SK-N-MC (cell line): Measurements from ENCODE around the gene TMEM184B.

Experiments
- DNase-seq: peaks from one replicate; pipeline ENCODE4 v3.0.0-alpha.2; 2011; ENCODE audit warnings: low read depth, low spot score
- H3K27ac ChIP-seq: fragments of 200-600 bp; sonication (generic); 2 replicates; pipeline ENCODE4 v1.5.1; 2016; ENCODE audit warnings: mixed run types
- H3K36me3 ChIP-seq: fragments of 200-600 bp; sonication (generic); 2 replicates; pipeline ENCODE4 v1.6.1; 2017; ENCODE audit warnings: antibody characterized with exemption, low read length, mixed read lengths; ENCODE audit not compliant: insufficient read depth
- H3K4me3 ChIP-seq: fragments of 200-600 bp; sonication (generic); 2 replicates; pipeline ENCODE4 v1.5.1; 2016
- H3K9ac ChIP-seq: fragments of 200-600 bp; sonication (generic); 2 replicates; pipeline ENCODE4 v1.8.0; 2017; ENCODE audit warnings: mixed run types, mixed read lengths; ENCODE audit not compliant: insufficient read length
- H3K9me3 ChIP-seq: fragments of 200-600 bp; sonication (generic); 2 replicates; pipeline ENCODE4 v1.6.1; 2017; ENCODE audit warnings: low read depth, mild to moderate bottlenecking, antibody characterized with exemption, low read length, moderate library complexity, mixed read lengths
- EZH2 ChIP-seq: fragments of 200-600 bp; sonication (generic); IDR thresholded peaks from one replicate; pipeline ENCODE4 v1.6.1; 2017; ENCODE audit warnings: antibody characterized with exemption
- FOXP2 ChIP-seq: optimal IDR thresholded peaks from 2 replicates; pipeline ENCODE3; 2011; ENCODE audit warnings: mild to moderate bottlenecking, moderate library complexity; ENCODE audit not compliant: insufficient read depth; ENCODE audit errors: extremely low read length, control extremely low read depth
- POLR2AphosphoS5 ChIP-seq: IDR thresholded peaks from 2 replicates; pipeline ENCODE4 v1.6.1; 2012; ENCODE audit warnings: mild to moderate bottlenecking, low read depth, low read length, borderline replicate concordance

Gene TMEM184B

GRCh38 chr22:38215156-38216038, 57.4 kb downstream of the TMEM184B start:
- no peak overlapping the region for H3K9ac ChIP-seq
- H3K9me3 ChIP-seq: no peaks in the 10 kb centered on the region
- DNase-seq: no peak
- TF ChIP-seq POLR2AphosphoS5: no peak
- no peak for TF ChIP-seq EZH2
- TF ChIP-seq FOXP2: no peak
- H3K27ac ChIP-seq: no peak overlapping the region
- H3K4me3 ChIP-seq: peak overlapping the region; percentile 76
- H3K36me3 ChIP-seq: no peaks in the 10 kb centered on the region

- Histone ChIP-seq H3K9ac (peak overlapping the region; percentile 51), H3K4me3 (peak overlapping the region; percentile 76), H3K27ac (no peak overlapping the region), H3K9me3 (no peaks in the 10 kb centered on the region), H3K36me3 (no peaks in the 10 kb centered on the region)
- no peak for DNase-seq
- TF ChIP-seq EZH2: no peak
- TF ChIP-seq POLR2AphosphoS5: no peak
- TF ChIP-seq FOXP2: no peak
These were observed 58.3 kb downstream of the TMEM184B start for GRCh38 chr22:38214302-38215056.

GRCh38 chr22:38213990-38214301, 58.9 kb downstream of the TMEM184B start:
- Histone ChIP-seq H3K36me3 (no peaks in the 10 kb centered on the region), H3K9me3 (no peaks in the 10 kb centered on the region), H3K4me3 (peak overlapping the region; percentile 76), H3K9ac (peak overlapping the region; percentile 51), H3K27ac (no peak overlapping the region)
- TF ChIP-seq POLR2AphosphoS5: no peak
- TF ChIP-seq FOXP2: no peak
- no peak for TF ChIP-seq EZH2
- no peak for DNase-seq

GRCh38 chr22:38213319-38213989, 59.4 kb downstream of the TMEM184B start:
- H3K9ac ChIP-seq: peak overlapping the region; percentile 51
- H3K36me3 ChIP-seq: no peaks in the 10 kb centered on the region
- no peak overlapping the region for H3K27ac ChIP-seq

GRCh38 chr22:38212442-38212841, 60.4 kb downstream of the TMEM184B start:
- H3K4me3 ChIP-seq: no peak overlapping the region
- no peak overlapping the region for H3K27ac ChIP-seq
- TF ChIP-seq POLR2AphosphoS5 (no peak), FOXP2 (no peak), EZH2 (no peak)
- H3K9me3 ChIP-seq: no peaks in the 10 kb centered on the region
- H3K9ac ChIP-seq: no peak overlapping the region
- no peaks in the 10 kb centered on the region for H3K36me3 ChIP-seq
- DNase-seq: no peak

More at GRCh38 chr22:38213319-38213989, 59.4 kb downstream of the TMEM184B start:
- no peak for DNase-seq
- Histone ChIP-seq H3K4me3 (peak overlapping the region; percentile 76), H3K9me3 (no peaks in the 10 kb centered on the region)
- TF ChIP-seq FOXP2 (no peak), EZH2 (no peak), POLR2AphosphoS5 (no peak)

- no peak for DNase-seq
- H3K9ac ChIP-seq: no peak overlapping the region
- H3K4me3 ChIP-seq: no peak overlapping the region
- no peak overlapping the region for H3K27ac ChIP-seq
- no peaks in the 10 kb centered on the region for H3K36me3 ChIP-seq
- no peaks in the 10 kb centered on the region for H3K9me3 ChIP-seq
- no peak for TF ChIP-seq POLR2AphosphoS5
- TF ChIP-seq EZH2: no peak
- no peak for TF ChIP-seq FOXP2
These were observed 61.3 kb downstream of the TMEM184B start for GRCh38 chr22:38211556-38211955.

- DNase-seq: no peak
- Histone ChIP-seq H3K9me3 (no peaks in the 10 kb centered on the region), H3K36me3 (no peaks in the 10 kb centered on the region), H3K4me3 (no peak overlapping the region), H3K9ac (no peak overlapping the region), H3K27ac (no peak overlapping the region)
- TF ChIP-seq FOXP2 (no peak), POLR2AphosphoS5 (no peak), EZH2 (no peak)
These were observed 64.2 kb downstream of the TMEM184B start for GRCh38 chr22:38208551-38208968.

- Histone ChIP-seq H3K36me3 (no peaks in the 10 kb centered on the region), H3K9me3 (no peaks in the 10 kb centered on the region), H3K27ac (no peak overlapping the region), H3K9ac (no peak overlapping the region), H3K4me3 (no peak overlapping the region)
- TF ChIP-seq POLR2AphosphoS5: no peak
- no peak for TF ChIP-seq FOXP2
- TF ChIP-seq EZH2: no peak
- DNase-seq: no peak
These were observed 64.8 kb downstream of the TMEM184B start for GRCh38 chr22:38207898-38208432.
